Thyroid gland (tissue), 4 donors: ENCODE results near the gene TRRAP.

ENCODE experiments used
- POLR2A ChIP-seq, 2 donors: fragments of 450-650 bp; IDR thresholded peaks; one replicate each; pipeline ENCODE4 v1.6.1; 2017; ENCODE audit warnings: antibody characterized with exemption in 2 of 2, mild to moderate bottlenecking in 2 of 2, moderate library complexity in 1 of 2
- TF ChIP-seq, protein P1 (sequence below), 6 experiments: fragments of 200-600 bp in 3 of 6; fragments of 450-650 bp in 3 of 6; sonication (generic) in 3 of 6; IDR thresholded peaks; one replicate each; pipeline ENCODE4 v1.5.1; 2016 to 2019; ENCODE audit warnings: antibody characterized with exemption in 6 of 6, mild to moderate bottlenecking in 2 of 6, inconsistent platforms in 1 of 6, moderate library complexity in 1 of 6

DNA sequence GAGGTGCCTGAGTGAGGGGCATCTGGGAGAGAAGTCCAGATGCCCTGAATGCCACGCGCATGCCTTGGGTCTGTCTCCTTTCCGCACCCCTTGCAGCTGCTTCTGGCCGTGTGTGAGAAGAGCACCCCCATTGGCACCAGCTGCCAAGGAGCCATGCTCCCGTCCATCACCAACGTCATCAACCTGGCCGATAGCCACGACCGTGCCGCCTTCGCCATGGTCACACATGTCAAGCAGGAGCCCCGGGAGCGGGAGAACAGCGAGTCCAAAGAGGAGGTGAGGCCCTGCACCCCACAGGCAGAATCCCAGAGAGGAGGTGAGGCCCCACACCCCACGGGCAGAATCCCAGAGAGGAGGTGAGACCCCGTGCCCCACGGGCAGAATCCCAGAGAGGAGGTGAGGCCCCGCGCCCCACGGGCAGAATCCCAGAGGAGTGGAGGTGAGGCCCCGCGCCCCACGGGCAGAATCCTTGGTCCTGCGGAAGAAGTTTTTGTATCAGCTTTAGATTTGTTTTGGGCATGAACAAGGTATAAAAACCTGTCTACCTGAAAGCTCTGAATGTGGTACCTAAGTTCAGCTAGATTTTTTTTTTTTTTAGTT is 91.8 kb downstream of the TRRAP start:
- TF ChIP-seq, protein P1, sequence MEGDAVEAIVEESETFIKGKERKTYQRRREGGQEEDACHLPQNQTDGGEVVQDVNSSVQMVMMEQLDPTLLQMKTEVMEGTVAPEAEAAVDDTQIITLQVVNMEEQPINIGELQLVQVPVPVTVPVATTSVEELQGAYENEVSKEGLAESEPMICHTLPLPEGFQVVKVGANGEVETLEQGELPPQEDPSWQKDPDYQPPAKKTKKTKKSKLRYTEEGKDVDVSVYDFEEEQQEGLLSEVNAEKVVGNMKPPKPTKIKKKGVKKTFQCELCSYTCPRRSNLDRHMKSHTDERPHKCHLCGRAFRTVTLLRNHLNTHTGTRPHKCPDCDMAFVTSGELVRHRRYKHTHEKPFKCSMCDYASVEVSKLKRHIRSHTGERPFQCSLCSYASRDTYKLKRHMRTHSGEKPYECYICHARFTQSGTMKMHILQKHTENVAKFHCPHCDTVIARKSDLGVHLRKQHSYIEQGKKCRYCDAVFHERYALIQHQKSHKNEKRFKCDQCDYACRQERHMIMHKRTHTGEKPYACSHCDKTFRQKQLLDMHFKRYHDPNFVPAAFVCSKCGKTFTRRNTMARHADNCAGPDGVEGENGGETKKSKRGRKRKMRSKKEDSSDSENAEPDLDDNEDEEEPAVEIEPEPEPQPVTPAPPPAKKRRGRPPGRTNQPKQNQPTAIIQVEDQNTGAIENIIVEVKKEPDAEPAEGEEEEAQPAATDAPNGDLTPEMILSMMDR (IDR thresholded peaks at IDR 0.05), result no peak
- TF ChIP-seq POLR2A (IDR thresholded peaks at IDR 0.05), result no peak
